CD4-positive, alpha-beta T cell treated with Interferon gamma for 1 hour (primary cell): ENCODE results near the gene NRXN3.

Experiments used
- DNase-seq: peaks from one replicate; pipeline ENCODE4 v3.0.0-alpha.2; 2020

The NRXN3 gene

DNA sequence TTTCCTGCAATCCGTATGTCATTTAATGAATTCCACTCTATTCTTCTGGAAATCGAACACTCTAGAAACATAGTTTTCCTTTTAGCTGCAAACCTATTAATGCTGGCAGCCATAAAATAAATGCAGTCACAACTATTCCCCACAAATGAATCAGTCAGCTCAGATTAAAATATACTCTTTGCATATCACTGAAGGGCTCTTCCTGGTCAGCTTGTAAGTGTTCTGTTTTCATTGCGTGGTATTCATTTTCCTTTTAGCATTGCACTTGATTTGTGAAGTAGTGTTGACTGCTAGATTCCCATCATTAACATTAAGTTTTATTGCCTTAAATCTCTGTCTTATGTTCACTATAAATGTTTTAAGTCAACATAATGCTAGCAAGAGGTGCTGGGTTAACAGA lies 1355.2 kb downstream of the NRXN3 start:
- DNase-seq, result no peak

DNA sequence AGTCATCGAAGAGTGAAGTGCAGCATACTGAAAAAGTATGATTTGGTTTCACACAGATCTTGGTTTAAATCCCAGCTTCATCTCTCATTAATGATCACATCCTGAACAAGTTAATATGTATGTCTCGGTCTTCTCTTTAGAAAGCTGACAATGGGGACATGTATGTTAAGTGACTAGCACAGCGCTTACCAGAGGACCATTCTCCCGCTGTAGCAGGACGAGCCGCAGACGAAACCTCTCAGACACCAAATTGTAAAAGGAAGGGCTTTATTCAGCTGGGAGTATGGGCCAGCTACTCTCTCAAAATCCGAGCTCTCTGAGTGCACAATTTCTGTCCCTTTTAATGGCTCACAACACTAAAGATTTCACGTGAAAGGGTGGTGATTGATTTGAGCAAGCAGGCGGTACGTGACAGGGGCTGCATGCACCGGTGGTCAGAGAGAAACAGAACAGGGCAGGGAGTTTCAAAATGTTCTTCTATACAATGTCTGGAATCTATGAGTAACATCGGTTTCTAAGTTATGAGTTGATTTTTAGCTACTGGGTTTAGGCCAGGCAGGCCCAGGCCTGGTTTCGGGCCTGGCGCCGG lies 1358.7 kb downstream of the NRXN3 start:
- no peak for DNase-seq

DNA sequence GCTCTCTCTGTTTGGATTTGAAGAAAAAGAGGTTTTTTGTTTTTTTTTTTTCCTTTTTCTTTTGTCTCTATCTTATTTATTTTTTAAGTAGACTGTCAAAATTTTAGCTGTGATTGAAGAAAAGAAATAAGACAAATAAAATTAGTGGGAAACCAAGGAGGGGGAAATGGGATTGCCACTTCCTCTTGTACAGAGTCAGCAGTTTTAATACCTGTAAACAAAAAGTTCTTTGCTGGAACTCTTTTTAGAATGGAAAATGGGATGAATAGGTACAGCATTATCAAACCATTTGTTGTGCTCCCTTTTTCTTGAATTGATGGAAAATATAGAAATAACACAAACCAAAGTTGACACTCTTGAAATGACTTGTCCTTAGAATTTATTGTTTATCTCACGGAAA lies 1360.4 kb downstream of the NRXN3 start:
- no peak for DNase-seq

DNA sequence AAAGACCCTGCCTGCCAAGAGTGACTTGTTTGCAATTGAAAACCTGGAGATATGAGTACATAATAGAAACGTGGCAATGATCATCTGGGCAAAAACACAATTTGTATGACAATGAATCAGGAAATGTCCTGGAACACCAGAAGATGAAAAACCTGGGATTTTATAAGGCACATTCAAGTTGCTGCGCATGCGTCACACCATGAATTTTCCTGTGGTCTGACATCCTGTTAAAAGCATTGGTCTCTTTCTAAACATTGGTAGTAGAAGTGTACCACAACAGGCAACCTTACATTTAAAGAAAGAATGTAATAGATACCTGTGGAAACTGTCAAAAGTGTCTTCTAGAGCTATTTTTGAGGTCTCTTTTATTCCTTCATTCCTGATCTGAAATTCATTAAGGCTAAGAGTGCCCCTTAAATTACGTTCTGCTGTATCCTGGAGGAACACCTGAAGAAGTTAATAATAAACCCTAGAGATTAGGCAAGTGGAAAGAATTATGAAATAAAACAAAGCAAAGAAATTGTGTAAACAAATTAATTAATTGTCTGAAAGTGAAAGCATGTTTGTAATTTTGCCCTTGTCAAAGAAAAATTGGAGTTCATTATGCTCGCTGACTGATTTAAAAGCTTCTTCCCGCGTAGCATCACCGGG lies 1364.7 kb downstream of the NRXN3 start:
- no peak for DNase-seq

DNA sequence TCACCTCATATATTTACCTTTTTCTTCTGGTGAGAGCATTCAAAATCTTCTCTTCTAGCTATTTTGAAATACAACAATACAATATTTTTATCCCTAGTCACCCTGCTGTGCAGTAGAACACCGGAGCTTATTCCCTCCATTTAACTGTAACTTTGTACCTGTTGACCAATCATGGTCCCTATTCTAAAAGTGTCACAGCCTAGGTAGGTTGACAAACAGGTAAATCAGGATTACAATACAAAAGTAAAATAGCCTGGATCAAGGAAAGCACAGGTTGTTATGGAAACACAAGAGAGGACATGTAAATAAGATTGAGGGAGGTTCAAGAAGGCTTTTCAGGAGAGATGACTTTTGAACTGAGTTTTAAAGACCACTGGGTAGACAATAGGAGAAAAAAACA lies 1370.2 kb downstream of the NRXN3 start:
- DNase-seq, result no peak

DNA sequence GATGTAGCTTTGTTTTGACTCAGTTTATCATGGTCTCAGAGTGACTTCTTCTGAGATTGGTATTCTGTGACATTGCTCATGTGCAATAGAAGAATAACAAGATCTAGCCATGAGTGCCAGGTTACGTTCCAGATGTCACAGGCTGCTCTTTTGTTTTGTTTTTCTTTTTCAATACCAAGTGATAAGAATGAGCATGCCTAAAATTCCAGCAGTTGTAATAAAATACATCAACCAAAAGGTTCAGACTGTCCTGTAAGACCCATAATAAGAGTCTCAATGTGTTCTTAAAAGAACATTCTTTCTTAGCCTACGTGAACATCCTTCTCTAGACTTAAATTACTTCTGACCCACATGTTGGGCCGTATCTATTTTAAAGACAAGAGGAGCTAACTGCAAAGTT lies 1371.9 kb downstream of the NRXN3 start:
- no peak for DNase-seq

DNA sequence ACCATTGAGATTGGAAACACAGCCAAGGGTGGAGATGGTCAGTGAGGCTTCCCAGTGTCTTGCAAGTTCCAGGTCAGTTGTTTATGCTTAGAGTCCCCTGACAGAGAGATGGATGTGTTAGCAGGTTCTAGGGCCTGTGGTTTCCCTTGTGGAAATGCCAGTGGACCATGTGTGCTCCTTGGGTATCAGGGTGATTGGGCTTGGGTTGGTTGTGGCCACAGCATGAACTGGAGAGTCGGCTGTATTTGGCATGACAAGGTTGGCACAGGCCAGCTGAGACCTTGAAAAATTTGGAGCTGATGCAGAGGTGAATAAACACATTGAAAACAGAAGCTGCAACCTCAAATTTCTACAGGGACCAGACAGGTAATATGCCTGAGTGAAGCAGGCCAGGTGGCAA lies 1373.2 kb downstream of the NRXN3 start:
- no peak for DNase-seq

DNA sequence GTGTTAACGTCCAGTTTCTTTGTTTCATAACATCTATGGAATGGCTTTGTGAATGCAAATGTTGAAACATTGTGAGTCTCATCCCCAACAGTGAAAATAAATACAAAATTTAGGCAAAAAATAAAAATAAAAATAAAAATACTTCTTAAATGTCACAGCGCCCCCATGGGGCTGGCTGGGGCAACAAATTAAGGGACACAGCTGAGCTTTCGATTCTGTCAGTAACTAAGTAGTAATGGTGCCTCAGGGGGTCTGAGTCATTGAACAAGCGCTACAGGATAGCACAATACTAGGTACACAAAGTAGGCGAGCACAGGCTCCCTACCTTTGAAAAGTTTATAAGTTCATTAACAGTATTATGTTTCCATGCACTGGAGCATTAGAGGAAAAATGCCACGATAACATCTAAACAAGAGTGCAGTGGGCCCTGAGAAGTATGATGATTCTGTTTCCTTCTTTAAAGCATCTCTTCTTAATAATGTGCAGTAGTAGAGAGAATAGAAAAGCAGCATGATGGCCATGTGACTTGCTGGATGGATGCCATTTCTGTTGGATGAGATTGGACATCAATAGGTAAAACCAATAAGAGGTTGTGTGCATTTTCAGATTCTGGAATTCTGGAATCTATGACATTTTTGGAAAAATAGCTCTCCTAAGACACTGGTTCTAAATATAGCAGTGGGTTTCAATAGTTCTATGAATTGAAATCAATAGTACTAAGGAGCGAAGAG lies 1374.0 kb downstream of the NRXN3 start:
- no peak for DNase-seq

DNA sequence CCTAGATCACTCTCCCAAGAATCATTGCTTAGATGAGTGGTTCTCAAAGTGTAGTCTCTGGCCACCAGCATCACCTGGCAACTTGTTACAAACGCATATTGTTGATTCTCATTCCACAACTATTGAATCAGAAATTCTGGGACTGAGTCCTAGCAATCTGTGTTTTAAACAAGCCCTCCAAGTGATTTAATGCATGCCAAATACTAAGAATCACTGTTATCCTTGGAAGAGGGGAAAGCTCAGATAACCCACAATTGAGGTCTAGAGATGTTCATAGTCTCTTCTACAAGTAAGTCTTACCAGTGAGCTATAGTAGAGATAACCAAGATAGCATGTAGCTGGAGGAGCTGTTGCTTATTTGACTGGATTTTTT lies 1374.5 kb downstream of the NRXN3 start:
- no peak for DNase-seq

DNA sequence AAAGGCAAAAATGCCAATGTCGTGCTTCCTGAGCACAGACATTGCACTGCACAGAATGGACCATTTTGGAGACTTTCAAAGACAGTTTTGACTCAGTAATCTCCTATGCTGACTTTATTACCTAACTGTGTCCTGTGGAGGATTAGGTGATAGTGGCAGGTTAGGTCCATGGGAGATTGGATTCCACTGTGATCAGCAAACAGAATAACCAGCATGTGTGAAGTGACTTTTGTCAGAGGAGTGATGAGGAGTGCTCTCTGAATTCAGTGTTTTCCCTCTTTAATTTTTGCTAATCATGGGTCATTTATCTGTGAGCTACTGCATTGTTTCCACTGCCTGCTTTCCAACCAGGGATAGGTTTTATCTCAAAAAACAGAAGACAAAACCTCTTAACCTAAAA lies 1378.7 kb downstream of the NRXN3 start:
- no peak for DNase-seq

DNA sequence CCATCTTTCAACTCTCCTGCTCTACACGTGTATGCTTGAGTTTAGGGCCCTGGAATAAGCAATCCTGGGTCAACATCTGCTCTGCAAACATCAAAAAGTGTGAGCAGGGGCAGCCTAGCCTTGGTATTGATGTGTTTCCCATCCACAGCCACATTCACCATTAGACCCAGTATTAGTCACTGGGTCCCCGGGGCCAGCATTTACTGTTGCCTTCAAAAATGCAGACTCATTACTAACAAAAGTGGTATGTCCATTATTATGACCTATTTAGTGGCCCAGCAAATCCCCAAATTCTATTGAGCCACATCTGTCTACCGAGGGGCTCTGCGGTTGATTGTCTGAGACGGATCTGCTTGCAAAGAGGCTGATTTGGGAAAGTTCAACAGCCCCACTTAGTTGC lies 1379.3 kb downstream of the NRXN3 start:
- no peak for DNase-seq

DNA sequence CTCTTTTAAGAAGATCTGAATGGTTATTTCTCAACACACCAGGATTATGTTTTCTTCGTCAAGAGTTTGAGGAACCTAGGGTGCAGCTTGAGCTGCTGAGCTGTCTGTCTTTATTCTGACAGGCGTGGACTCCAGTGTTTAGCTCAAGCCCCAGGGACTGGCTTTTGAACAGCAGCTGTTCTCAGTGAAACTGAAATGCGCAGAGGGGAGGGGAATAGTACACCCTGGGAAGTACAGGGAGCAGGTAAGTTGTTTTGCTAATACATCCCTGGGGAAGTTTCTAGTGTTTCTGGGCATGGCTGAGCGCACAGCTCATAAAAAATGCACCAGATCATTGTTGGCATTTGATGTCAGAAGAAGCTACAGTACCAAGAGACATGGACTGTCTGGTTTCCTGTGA lies 1381.3 kb downstream of the NRXN3 start:
- DNase-seq, result no peak

DNA sequence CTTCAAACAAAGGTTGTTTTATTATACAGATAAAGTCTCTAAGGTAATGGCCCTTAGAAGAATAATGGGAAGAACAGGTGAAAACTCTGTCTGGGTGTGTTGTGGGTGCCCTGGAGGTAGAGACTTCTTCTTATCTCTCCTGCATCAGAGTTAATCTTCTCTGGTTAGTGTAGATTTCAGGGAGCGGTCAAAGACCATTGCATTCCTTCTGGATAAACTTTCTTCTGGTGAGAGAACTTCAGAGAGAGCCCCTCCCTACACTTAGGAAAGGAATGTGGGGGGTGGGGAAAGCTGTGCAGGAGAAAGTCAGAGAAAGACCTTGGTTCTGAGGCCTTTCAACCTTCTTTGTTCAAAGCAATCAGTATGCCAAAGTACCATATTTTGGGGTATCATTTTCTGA lies 1382.6 kb downstream of the NRXN3 start:
- DNase-seq, result no peak

DNA sequence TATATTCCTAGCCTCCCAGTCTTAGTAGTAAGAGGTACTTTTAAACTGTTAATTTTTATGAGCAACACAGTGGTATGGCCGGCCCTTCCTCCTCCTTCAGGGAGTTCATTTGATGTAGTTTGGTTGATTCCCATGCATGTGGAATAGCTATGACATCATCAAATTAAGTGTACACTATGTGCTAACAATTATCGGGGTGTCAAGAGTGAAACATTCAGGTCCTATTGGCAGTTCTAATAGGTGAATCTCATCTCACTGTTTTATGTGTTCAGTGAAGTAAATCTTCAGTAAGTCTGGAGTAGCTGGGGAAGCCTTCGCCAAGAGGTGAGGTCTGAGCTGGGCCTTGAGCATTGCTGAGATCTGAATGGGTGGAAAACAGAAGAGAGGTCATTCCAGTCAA lies 1384.6 kb downstream of the NRXN3 start:
- no peak for DNase-seq

DNA sequence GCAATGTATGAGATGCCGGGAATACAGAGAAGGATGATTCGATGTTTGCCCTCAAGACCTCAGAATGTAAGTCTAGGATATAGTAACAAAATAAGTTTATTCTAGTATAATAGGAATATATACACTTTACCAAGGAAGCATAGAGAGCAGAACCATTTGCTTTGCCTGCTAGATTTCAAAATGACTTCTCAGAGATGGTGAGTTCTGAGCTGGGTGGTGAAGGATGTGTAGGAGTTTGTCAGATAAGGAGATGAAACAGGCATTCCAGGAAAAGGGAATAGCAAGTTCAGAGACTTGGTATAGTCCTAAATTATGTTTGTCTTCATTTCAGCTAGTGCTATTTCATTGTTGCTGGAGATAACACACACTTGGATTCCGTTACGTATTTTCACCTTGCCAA lies 1385.3 kb downstream of the NRXN3 start:
- DNase-seq, result no peak

DNA sequence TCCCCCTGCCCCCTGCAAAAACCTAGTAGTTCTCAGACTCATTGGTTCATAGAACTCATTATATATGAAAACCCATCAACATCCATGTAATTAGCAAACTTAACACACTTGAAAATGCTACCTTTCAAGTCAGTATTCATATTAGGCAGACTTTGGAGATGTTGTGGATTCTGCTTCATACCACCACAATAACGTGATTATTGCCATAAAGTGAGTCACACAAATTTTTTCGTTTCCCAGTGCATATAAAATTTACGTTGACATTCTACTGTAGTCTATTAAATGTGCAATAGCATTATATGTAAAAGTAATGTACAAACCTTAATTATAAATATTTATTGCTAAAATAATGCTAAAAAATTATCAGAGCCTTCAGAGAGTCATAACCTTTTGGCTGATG lies 1387.1 kb downstream of the NRXN3 start:
- DNase-seq, result no peak

DNA sequence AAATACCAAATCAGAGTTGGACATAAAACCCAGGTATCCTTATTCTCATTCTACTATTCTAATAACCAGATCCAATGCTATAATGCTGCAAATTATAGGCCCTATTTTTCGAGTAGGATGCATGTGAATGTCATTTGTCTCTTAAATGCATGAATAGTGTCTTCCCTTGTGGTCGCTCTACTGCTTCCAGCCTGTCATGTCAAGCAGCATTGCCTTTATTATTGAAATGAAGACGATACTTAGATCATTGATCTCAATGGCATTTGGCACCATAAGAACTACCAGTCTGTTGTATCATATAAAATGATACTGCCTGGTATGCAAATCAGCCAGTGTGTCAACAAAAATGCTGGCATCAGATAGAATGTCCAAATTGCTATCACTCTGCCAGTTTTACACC lies 1392.0 kb downstream of the NRXN3 start:
- DNase-seq, result no peak

DNA sequence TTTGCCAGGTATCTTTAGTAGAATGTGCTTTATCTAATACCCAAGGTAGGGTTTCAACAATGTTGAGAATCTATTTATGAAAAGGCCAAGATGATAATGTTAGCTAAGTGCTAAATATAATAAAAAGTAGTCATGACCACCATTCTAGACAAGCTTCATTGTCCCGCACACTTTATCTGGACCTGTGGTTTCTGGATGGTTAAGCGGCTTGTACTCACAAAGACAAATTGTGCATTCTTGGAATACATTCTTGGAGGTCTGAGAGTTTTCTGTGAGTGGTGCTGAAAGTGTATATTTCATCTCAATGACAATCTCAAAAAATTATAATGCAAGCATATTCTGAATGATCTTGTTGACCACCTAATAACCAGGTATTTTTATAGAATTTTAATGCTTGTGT lies 1394.2 kb downstream of the NRXN3 start:
- DNase-seq, result no peak

DNA sequence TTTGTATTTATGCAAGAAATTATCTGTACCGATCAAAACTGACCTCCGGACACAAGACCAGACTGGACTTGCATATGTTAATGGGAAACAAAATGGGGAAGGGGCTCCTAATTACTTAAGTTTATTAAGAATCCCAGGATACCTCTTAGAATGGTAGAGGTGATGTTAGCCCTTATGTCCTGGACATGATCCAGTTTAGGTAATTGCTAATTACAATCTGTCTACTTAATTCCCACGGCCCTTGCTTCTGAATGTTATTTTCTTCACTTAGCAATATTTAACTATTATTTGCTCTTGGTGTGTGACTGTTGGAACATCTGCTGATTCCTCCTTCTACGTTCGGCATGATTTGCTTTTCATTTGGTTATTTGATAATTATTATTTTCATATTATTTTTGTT lies 1397.1 kb downstream of the NRXN3 start:
- no peak for DNase-seq

DNA sequence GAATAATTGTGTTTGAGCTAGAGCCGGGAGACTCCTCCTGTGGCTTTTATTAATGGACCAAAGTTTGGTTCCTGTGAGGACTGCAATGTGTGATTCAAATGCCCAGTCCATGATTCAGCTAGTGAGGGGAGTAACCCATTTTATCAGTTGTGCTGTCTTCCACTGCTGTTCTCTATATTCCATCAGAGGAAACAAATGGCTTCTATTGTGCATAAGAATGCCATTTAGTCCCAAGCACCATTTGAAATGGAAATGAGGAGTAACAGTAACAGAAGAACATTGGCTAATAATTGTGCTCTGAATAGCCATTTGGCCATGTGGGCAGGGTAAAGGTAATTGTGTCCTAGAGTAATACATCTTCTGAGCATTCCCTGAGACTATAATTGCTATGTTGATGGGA lies 1398.4 kb downstream of the NRXN3 start:
- no peak for DNase-seq

DNA sequence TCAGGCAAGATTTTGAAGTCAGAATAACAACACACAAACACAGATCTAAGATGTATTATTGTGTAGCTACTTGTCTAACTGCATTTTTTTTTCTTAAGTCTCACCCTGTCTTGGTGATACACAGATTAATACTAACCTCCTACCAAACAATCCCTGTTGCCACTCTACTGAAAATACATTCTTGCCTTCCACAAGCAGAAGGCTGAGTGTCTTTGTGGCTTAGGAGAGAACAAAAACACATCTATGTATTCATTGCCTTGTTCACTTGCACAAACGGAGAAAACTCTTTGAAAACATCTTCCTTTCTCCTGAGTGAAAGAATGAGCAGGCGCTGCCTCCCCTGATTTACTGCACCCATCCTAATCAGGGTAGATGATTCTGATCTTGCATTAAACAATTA lies 1398.9 kb downstream of the NRXN3 start:
- DNase-seq, result no peak

DNA sequence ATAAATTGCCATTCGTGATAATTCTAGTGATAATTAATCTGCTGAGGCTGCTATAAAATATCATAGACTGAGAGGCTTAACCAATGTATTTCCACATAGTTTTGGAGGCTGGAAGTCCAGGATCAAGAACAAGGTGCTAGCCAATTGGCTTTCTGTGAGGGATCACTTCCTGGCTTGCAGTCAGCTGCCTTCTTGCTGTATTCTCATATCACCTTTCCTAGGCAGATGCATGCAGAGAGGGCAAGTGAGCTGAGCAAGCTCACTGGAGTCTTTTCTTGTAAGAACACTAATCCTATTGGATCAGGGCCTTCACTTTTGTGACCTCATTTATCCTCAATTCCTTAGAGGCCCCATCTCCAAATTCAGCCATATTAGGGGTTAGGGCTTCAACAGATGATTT lies 1400.5 kb downstream of the NRXN3 start:
- no peak for DNase-seq

DNA sequence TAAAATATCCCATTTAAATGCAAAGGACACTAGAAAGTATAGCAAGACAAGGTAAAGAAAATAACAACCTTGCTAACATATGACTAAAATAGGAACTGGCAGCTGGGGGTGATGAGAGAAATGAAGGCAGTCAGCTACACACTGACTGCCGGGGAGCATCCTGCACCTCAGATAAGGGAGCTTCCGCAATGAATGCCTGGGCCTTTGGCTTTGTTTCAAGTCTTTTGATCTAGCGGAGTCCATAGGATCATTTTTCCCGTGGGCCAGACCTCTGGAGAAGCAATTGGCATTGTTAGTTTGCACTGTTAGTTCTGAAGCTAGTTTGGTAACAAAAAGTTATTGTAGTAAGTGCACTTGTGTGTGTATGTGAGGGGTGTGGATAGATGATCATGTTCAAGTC lies 1401.2 kb downstream of the NRXN3 start:
- no peak for DNase-seq

DNA sequence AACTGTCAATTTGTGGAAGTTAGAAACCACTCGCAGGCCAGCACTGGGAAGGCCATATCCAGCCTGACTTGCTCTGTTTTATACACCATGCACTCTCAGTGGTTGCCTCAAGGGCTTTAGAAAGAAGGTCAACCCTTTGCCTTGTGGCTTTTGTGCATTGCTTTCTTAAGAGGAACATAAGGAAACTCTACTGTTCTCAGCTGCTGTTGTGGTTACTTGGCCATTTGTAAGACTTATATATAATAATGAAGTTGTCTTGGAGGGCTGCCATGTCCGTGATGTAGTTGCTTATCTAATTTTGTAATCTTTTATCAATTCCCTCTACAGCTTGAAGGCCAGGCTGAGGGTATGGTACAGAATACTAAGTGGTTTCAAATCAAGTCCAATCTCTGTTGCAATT lies 1403.3 kb downstream of the NRXN3 start:
- no peak for DNase-seq

DNA sequence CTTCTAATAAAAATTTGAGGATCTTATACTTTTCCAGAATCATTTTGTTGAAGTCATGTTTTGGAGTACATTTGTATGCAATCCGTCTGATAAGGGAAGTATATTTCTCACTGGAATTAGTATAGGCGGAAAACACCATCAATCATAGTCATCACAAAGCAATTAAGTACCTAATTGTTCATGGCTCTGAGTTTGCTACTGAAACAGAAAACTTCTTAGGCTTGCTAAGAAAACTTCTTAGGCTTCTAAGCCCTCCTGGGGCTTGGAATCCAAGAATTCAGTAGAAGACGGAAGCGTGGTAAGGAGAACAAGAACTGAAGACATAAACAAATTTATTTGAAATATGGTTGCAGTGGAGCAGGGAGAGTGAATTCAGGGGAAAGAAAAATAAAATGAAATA lies 1404.9 kb downstream of the NRXN3 start:
- no peak for DNase-seq
